Measurements from ENCODE around the gene NR3C2. TPM values are rescaled to one million over a fixed set of nuclear protein-coding genes. Genes with fewer than 3 reads are reported as not detected.

Gene NR3C2
- total RNA-seq, 1 donor from 2014 or later: 25.9 TPM

DNA sequence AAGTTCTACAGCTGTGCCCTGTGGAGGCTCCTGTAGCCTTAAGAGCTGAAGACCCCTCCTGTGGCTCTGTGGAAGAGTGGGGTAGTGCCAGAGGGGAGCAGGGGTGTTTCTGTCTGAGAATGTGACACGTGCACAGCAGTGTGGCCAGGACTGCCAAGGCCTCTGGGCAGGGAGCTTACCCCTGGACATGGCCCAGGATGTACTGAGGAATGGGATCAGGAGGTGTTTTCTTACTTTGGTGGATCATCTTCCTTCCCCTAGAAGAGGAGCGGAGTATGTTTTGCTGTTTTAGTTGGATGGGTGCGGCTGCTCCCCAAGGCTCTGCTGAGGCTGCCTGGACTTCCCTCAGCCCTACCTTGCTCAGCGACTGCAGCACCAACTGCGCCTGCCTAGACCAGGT lies 367.8 kb downstream of the NR3C2 start:
- ATAC-seq (no peak), DNase-seq (no peak)
- Histone ChIP-seq H3K4me1 (no peaks in the 10 kb centered on the region), H3K27me3 (no peaks in the 10 kb centered on the region), H3K27ac (no peak overlapping the region), H3K9me3 (no peaks in the 10 kb centered on the region), H3K36me3 (peaks cover 32% of the 10 kb centered on the region), H3K4me3 (no peak overlapping the region)
- TF ChIP-seq, protein P1, sequence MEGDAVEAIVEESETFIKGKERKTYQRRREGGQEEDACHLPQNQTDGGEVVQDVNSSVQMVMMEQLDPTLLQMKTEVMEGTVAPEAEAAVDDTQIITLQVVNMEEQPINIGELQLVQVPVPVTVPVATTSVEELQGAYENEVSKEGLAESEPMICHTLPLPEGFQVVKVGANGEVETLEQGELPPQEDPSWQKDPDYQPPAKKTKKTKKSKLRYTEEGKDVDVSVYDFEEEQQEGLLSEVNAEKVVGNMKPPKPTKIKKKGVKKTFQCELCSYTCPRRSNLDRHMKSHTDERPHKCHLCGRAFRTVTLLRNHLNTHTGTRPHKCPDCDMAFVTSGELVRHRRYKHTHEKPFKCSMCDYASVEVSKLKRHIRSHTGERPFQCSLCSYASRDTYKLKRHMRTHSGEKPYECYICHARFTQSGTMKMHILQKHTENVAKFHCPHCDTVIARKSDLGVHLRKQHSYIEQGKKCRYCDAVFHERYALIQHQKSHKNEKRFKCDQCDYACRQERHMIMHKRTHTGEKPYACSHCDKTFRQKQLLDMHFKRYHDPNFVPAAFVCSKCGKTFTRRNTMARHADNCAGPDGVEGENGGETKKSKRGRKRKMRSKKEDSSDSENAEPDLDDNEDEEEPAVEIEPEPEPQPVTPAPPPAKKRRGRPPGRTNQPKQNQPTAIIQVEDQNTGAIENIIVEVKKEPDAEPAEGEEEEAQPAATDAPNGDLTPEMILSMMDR (IDR thresholded peaks at IDR 0.05): no peak
- intact Hi-C loops (cut with DNase I): no loop called here

DNA sequence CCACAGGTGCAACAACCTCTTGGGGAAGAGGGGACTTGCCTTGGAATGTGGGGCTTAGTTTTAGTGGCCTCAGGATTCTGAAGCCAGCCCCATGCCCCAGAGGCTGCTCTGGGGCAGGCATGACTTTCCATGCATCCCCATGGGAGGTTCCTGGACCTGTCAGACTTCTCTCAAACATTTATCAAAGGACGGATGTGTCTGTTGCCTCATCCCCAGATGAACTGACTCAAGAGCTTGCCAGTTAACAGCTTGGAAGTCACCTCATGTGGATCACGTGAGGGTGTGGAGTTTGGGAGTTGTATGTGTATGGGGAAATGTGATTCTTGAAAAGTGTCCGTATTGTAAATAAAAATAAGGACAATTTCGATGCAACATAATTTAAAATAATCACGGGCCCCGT lies 368.9 kb downstream of the NR3C2 start:
- H3K4me3 ChIP-seq: no peak overlapping the region
- H3K9me3 ChIP-seq: no peaks in the 10 kb centered on the region
- TF ChIP-seq, protein P1 (IDR thresholded peaks at IDR 0.05): no peak
- intact Hi-C loops (cut with DNase I): no loop called here
- DNase-seq: no peak
- ATAC-seq: no peak
- H3K27ac ChIP-seq: no peak overlapping the region
- H3K27me3 ChIP-seq: no peaks in the 10 kb centered on the region
- H3K36me3 ChIP-seq: peaks cover 21% of the 10 kb centered on the region
- H3K4me1 ChIP-seq: no peaks in the 10 kb centered on the region

- Histone ChIP-seq H3K4me1 (no peaks in the 10 kb centered on the region), H3K27me3 (no peaks in the 10 kb centered on the region), H3K4me3 (no peak overlapping the region), H3K36me3 (peaks cover 17% of the 10 kb centered on the region), H3K9me3 (no peaks in the 10 kb centered on the region), H3K27ac (no peak overlapping the region)
- TF ChIP-seq, protein P1 (IDR thresholded peaks at IDR 0.05): no peak
- ATAC-seq (no peak), DNase-seq (no peak)
- intact Hi-C loops (cut with DNase I): no loop called here
Observed at GRCh38 chr4:148072789-148073188, 369.4 kb downstream of the NR3C2 start.

GRCh38 chr4:148071009-148071408 lies 371.2 kb downstream of the NR3C2 start:
- Histone ChIP-seq H3K9me3 (no peaks in the 10 kb centered on the region), H3K27me3 (no peaks in the 10 kb centered on the region), H3K27ac (no peak overlapping the region), H3K4me3 (no peak overlapping the region), H3K36me3 (peaks cover 14% of the 10 kb centered on the region), H3K4me1 (no peaks in the 10 kb centered on the region)
- DNase-seq: no peak
- ATAC-seq: no peak
- TF ChIP-seq, protein P1 (IDR thresholded peaks at IDR 0.05): no peak
- intact Hi-C loops (cut with DNase I): no loop called here

DNA sequence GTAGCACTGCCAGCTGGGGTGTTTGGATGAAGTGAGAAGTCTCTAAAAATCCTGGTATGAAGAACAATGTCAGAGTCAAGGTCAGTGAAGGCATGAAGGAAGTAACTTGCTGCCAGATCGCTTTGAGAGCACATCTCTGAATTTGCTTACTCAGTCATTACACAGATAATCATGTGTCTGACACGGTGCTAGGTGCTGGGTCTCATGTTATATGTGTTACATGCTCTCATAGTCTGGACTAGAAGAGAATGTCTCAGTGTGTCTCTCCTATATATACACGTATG lies 372.4 kb downstream of the NR3C2 start:
- ATAC-seq (no peak), DNase-seq (no peak)
- Histone ChIP-seq H3K4me1 (no peaks in the 10 kb centered on the region), H3K4me3 (no peak overlapping the region), H3K27me3 (no peaks in the 10 kb centered on the region), H3K27ac (no peak overlapping the region), H3K9me3 (no peaks in the 10 kb centered on the region), H3K36me3 (peaks cover 19% of the 10 kb centered on the region)
- TF ChIP-seq, protein P1 (IDR thresholded peaks at IDR 0.05): no peak
- intact Hi-C loops (cut with DNase I): no loop called here

- Histone ChIP-seq H3K27me3 (no peaks in the 10 kb centered on the region), H3K4me1 (no peaks in the 10 kb centered on the region), H3K36me3 (peaks cover 25% of the 10 kb centered on the region), H3K9me3 (no peaks in the 10 kb centered on the region), H3K4me3 (no peak overlapping the region), H3K27ac (no peak overlapping the region)
- intact Hi-C loops (cut with DNase I): no loop called here
- TF ChIP-seq, protein P1 (IDR thresholded peaks at IDR 0.05): no peak
- ATAC-seq (no peak), DNase-seq (no peak)
Observed at GRCh38 chr4:148069086-148069894, 372.9 kb downstream of the NR3C2 start.
